Heart left ventricle (tissue), 16 donors: Measurements from ENCODE around the gene STARD9. TPM values are rescaled to one million over a fixed set of nuclear protein-coding genes. Genes with fewer than 3 reads are reported as not detected.

Experiments used
- ATAC-seq, 4 donors: fragments of 200-7000 bp; cut with Tn5 transposase; one replicate each; pipeline ENCODE4 v1.9.1; 2020 to 2022; ENCODE audit warnings: moderate library complexity in 4 of 4, mild to moderate bottlenecking in 3 of 4, moderate number of reproducible peaks in 1 of 4
- DNase-seq, 5 donors: peaks; one replicate each; pipeline ENCODE4 v3.0.0-alpha.2; 2020
- H3K27ac ChIP-seq, 12 donors: fragments of 200-600 bp; sonication (generic) in 4 of 12; one replicate each; pipeline versions ENCODE4 v1.5.0 to v1.8.0; 2016 to 2022; ENCODE audit warnings: mild to moderate bottlenecking in 2 of 12
- H3K27me3 ChIP-seq, 9 donors: fragments of 200-600 bp; sonication (generic) in 2 of 9; one replicate each; pipeline versions ENCODE4 v1.5.1 to v1.8.0; 2016 to 2022; ENCODE audit warnings: mild to moderate bottlenecking in 3 of 9
- H3K36me3 ChIP-seq, 9 donors: fragments of 200-600 bp; sonication (generic) in 2 of 9; one replicate each; pipeline versions ENCODE4 v1.5.0 to v1.8.0; 2018 to 2022; ENCODE audit warnings: mild to moderate bottlenecking in 2 of 9
- H3K4me1 ChIP-seq, 12 donors: fragments of 200-600 bp; sonication (generic) in 4 of 12; one replicate each; pipeline versions ENCODE4 v1.5.0 to v1.8.0; 2016 to 2022; ENCODE audit warnings: mild to moderate bottlenecking in 3 of 12
- H3K4me3 ChIP-seq, 12 donors: fragments of 200-600 bp; sonication (generic) in 4 of 12; one replicate each; pipeline versions ENCODE4 v1.5.0 to v1.8.0; 2017 to 2022; ENCODE audit warnings: mild to moderate bottlenecking in 9 of 12, moderate library complexity in 4 of 12
- H3K9me3 ChIP-seq, 12 donors: fragments of 200-600 bp; sonication (generic) in 4 of 12; one replicate each; pipeline versions ENCODE4 v1.5.0 to v1.8.0; 2016 to 2022; ENCODE audit warnings: mild to moderate bottlenecking in 1 of 12
- CTCF ChIP-seq, 12 donors: fragments of 200-600 bp; sonication (generic) in 4 of 12; IDR thresholded peaks; one replicate each; pipeline versions ENCODE4 v1.5.0 to v1.8.0; 2018 to 2022; ENCODE audit warnings: antibody characterized with exemption in 12 of 12, mild to moderate bottlenecking in 5 of 12
- POLR2A ChIP-seq, 2 donors: fragments of 450-650 bp; IDR thresholded peaks; one replicate each; pipeline ENCODE4 v1.6.1; 2017; ENCODE audit warnings: antibody characterized with exemption in 2 of 2, mild to moderate bottlenecking in 2 of 2, moderate library complexity in 2 of 2
- WGBS, 4 donors: extraction: QIAGEN DNeasy Blood & Tissue Kit in 2 of 4; methylation state at CpG; one replicate each; pipeline versions ENCODE4 v1.1.5 to v1.1.7; 2013 to 2018; 5-methylcytosine and 5-hydroxymethylcytosine counted together
- intact Hi-C, 10 donors: fragments of 100-400 bp; cut with DNase I; formaldehyde crosslinking; loops; one replicate each; pipeline versions ENCODE4 v1.11.1 to v1.14.2; 2022
- polyA plus RNA-seq, 2 donors: library from polyadenylated mRNA; stranded (reverse); fragments of 200-250 nt; gene quantifications; one replicate each; pipeline ENCODE4 v1.2.3, GENCODE V29; 2013
- total RNA-seq, 9 donors: library from RNA; depleted of rRNA in 2 of 9; stranded (reverse); fragments of >200 nt in 2 of 9; fragmentation: NEBNext Ultra II Directional in 3 of 9; extraction: Animal tissue kit (Norgen Biotek cat#: 25700) in 3 of 9; gene quantifications; one replicate each; pipeline versions ENCODE4 v1.1.0 to v1.2.4, GENCODE V29; 2016 to 2023
- donor health status: ischemic (EF 13 %, LVEDD 7.1; RV severe dilation, severe dysfunction).
- donor health status: healthy with polysubstance abuse.
- donor health status: DM: no; HTN: yes; CAD: no.
- donor health status: DM: no; HTN: no; CAD: no.
- donor health status: ischemic (EF 25% LVEDD 6.9; RV normal size, moderate dysfunction).
- donor health status: ischemic (EF 25% LVEDD 5.7; RV mildly dilated, moderate dysfunction).
- donor health status: healthy.
- donor health status: DM: yes; HTN: yes; CAD: no.
- donor health status: ischemic (EF 35%, LVEDD 5.7; RV mildly dilated, moderate dysfunction).
- donor health status: nonischemic (EF 11% LVEDD 7.7; RV severe dilation, severe dysfunction).
- donor health status: DM: yes; HTN: yes; CAD: no.
- donor health status: PGD.
- donor health status: ischemic (EF 29% LVEDD 5.4; RV normal size, mild dysfunction).
- donor health status: nonischemic (EF 23%, LVEDD 6.1; RV moderate dilation, normal function).

STARD9 gene
- total and polyA plus RNA-seq, 11 donors, result 3.7 to 11.1 (median 8.0) TPM

- Histone ChIP-seq H3K4me3 (no peak overlapping the region), H3K27me3 (no peaks in the 10 kb centered on the region), H3K9me3 (no peaks in the 10 kb centered on the region), H3K4me1 (peaks cover 0 to 8% (median 3%) of the 10 kb centered on the region in 12 donors), H3K27ac (no peak overlapping the region), H3K36me3 (peaks cover 0 to 100% (median 95%) of the 10 kb centered on the region in 9 donors)
- no peak for DNase-seq
- intact Hi-C loops, result loop anchor here in 6 of 10 donors (10.0 kb wide), 1 partner anchor 194 kb away; the partner anchor contains the start of gene TTBK2 (in 6 of the 6)
- TF ChIP-seq CTCF (IDR thresholded peaks at IDR 0.05) (no peak), POLR2A (IDR thresholded peaks at IDR 0.05) (no peak)
- ATAC-seq, result no peak
- WGBS, 4 donors, result 92 to 97% (median 93%) methylated on average over 5 to 14 of the region's 14 CpGs
Observed at GRCh38 chr15:42730536-42730935, 155.1 kb downstream of the STARD9 start.

GRCh38 chr15:42731461-42731860, 156.1 kb downstream of the STARD9 start:
- peaks cover 0 to 92% (median 86%) of the 10 kb centered on the region in 9 donors for H3K36me3 ChIP-seq
- no peak for ATAC-seq
- H3K27me3 ChIP-seq, result no peaks in the 10 kb centered on the region
- TF ChIP-seq CTCF (IDR thresholded peaks at IDR 0.05) (no peak), POLR2A (IDR thresholded peaks at IDR 0.05) (no peak)
- H3K4me3 ChIP-seq, result no peak overlapping the region
- intact Hi-C loops, result loop anchor here in 6 of 10 donors (10.0 kb wide), 1 partner anchor 193 kb away; the partner anchor contains the start of gene TTBK2 (in 6 of the 6)
- no peaks in the 10 kb centered on the region for H3K9me3 ChIP-seq
- peaks cover 6 to 15% (median 9%) of the 10 kb centered on the region in 12 donors for H3K4me1 ChIP-seq
- 83 to 87% (median 83%) methylated on average over 6 of the region's 6 CpGs for WGBS, 4 donors
- no peak for DNase-seq
- no peak overlapping the region for H3K27ac ChIP-seq

GRCh38 chr15:42732095-42732827, 156.9 kb downstream of the STARD9 start:
- peaks cover 7 to 16% (median 10%) of the 10 kb centered on the region in 12 donors for H3K4me1 ChIP-seq
- intact Hi-C loops, result loop anchor here in 6 of 10 donors (10.0 kb wide), 1 partner anchor 193 kb away; the partner anchor contains the start of gene TTBK2 (in 6 of the 6)
- no peak overlapping the region for H3K27ac ChIP-seq
- H3K9me3 ChIP-seq, result no peaks in the 10 kb centered on the region
- WGBS, 4 donors, result 86 to 90% (median 88%) methylated on average over 15 of the region's 15 CpGs
- TF ChIP-seq POLR2A (IDR thresholded peaks at IDR 0.05), result no peak
- no peak for TF ChIP-seq CTCF (IDR thresholded peaks at IDR 0.05)
- no peak for DNase-seq
- H3K4me3 ChIP-seq, result no peak overlapping the region
- H3K36me3 ChIP-seq, result peaks cover 0 to 84% (median 78%) of the 10 kb centered on the region in 9 donors
- no peak for ATAC-seq
- no peaks in the 10 kb centered on the region for H3K27me3 ChIP-seq

- ATAC-seq, result no peak
- WGBS, 4 donors, result 91 to 95% (median 94%) methylated on average over 11 of the region's 11 CpGs
- no peaks in the 10 kb centered on the region for H3K9me3 ChIP-seq
- intact Hi-C loops, result loop anchor here in 6 of 10 donors (10.0 kb wide), 1 partner anchor 192 kb away; the partner anchor contains the start of gene TTBK2 (in 6 of the 6)
- no peak for DNase-seq
- H3K27ac ChIP-seq, result no peak overlapping the region
- TF ChIP-seq POLR2A (IDR thresholded peaks at IDR 0.05) (no peak), CTCF (IDR thresholded peaks at IDR 0.05) (no peak)
- no peak overlapping the region for H3K4me3 ChIP-seq
- H3K36me3 ChIP-seq, result peaks cover 0 to 76% (median 70%) of the 10 kb centered on the region in 9 donors
- H3K27me3 ChIP-seq, result no peaks in the 10 kb centered on the region
- H3K4me1 ChIP-seq, result peaks cover 7 to 22% (median 15%) of the 10 kb centered on the region in 12 donors
Observed at GRCh38 chr15:42733027-42733426, 157.6 kb downstream of the STARD9 start.
